Stimulated activated naive CD4-positive, alpha-beta T cell (primary cell): ENCODE results near the gene XRCC5.
"Not testable (repeated sequence)": the region's sequence is repeated elsewhere in the genome, so short reads cannot be mapped to it uniquely, and the experiment has no call there.

ENCODE experiments used
- DNase-seq, 6 experiments: peaks; one replicate each; lab custom pipeline; 2025; lab: John Stamatoyannopoulos, UW

XRCC5 gene

GRCh38 chr2:216201692-216202306, 92.7 kb downstream of the XRCC5 start:
- no peak for DNase-seq

DNA sequence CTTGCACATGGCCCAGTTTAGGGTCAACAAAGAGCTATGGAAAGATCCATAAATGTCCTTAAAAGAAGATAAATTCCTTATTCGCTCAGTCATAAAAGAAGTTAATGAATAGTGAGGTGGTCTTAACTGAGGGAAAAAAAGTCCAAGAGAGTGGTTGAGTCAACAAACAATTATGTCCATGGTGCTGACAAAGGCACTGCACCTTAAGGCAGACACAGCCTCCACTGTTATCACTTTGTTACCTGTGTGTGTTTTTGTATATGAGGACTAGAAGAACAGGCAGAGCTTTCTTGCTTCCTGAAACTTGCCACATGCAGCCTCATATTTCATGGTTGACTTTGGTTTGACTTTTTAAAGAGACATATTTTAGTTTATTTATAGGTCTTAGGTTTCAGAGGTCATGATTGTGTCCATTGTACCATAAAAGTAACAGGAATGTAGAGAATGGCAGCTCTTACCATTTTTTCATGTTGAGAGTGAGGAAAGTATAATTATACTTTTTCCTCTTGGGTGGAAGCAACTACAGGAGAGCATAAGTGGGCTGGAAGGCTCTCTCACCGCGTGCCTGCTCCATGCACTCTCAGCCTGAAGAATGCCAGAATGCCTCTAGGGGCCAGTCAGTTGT, 93.6 kb downstream of the XRCC5 start:
- DNase-seq, result no peak

GRCh38 chr2:216205486-216205885, 96.3 kb downstream of the XRCC5 start:
- DNase-seq, result no peak

DNA sequence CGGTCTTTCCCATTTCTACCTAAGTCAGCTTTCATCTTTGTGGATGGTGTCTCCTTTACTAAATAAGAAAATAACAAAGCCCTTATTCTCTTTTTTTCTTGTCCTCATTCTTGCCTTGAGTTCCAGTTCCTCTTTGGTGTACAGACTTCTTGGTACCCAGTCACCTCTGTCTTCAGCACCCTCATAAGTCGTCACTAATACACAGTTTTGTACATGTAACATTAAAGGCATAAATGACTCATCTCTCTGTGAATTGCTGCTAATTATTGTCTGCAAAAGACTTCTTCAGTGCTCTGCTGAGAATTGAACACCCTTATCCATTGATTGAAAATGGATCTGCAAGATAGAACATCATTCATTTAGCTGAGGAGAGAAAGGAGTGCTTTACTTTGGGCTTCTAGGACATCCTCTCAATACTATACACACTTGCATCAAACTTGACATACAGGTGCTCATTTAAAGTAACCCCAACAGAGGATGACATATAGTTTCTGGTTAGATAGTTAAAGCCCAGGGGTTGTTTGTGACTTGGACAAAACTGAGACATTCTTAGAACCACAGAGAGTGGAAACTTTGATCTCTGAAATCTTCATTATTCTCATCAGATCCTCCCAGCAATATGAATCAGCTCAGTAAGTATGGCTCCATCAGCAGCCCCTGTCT, 97.0 kb downstream of the XRCC5 start:
- no peak for DNase-seq

DNA sequence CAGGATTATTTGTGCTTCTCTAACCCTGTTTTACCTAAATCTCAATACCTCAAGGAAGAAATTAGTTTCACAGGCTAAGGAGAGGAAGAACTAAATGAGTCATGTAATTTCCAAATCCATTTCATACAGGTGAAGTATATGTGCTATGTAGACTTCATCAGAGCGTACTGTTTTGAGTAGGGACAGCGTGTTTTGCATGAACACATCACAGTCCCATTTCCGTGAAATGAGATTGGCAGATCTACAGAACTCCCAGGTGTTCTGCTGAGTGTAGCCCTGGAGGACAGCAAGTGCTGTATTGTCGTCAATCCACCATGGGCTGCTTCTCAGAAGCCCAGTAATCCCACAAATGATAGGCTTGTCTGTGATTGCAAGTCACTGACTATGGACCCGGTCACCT, 97.7 kb downstream of the XRCC5 start:
- DNase-seq, result no peak

- DNase-seq, result not testable (repeated sequence)
Observed at GRCh38 chr2:216208661-216209060, 99.5 kb downstream of the XRCC5 start.

DNA sequence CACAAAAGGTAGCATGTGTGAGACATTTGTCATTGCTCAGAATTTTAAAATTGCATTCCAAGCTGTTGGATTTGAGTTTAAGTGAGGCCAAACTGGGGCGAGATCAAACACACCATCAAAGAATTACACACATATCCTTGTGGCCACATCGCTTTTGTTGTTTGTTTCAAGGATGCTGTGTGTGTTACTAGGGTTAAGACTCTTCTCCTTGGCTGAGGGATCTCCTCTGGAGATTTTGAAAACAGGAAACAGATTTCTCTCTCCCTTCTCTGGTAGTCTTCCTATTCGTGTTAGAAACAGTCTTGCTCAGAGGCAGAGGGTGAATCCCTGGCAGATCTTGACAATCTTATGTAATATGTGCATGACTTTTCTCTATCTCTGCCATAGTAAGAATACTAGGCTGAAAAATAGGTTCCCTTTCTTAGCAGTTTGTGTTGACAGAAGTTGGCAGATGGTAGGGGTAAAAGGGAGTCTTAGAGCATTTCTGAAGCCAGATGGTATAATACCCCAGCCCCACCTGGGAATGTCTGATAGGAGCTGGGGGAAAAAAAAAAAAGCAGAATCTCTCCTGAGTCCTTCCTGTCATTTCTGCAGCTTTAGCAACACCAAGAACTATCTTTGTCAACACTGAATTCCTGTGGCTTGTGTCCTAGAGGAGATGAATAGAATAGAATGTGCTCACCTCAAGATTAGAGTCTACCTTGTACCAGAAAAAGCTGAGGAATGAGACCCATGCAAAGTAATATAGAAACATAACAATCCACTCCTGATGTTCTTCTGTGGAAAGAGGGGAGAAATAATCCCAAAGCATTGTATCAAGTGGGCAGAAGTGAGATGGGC, 101.8 kb downstream of the XRCC5 start:
- DNase-seq, result no peak

DNA sequence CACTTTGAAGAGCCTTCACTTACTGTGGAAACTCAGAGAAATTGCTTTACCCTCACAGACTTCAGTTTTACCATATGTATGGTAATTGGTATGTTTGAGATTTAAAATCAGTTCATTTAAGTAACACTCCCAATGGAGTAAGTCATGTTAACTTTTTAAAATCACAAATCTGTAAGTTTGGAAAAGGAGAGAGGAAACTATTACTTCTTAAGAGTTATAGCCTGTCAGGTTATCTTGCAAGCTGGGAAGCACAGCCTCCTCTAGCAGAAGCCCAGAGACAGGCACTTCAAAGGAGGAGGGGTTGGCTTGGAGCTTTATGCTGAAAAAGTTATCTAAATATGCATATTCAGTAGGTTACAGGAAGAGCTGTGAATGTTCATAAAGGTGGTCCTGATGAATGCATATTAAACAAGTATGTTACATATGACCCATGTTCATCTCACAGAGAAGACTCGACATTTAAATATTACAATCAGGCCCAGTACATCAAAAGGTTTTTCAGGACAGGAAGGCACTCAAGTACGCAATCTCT, 102.5 kb downstream of the XRCC5 start:
- no peak for DNase-seq

GRCh38 chr2:216214768-216215167, 105.6 kb downstream of the XRCC5 start:
- DNase-seq, result no peak

DNA sequence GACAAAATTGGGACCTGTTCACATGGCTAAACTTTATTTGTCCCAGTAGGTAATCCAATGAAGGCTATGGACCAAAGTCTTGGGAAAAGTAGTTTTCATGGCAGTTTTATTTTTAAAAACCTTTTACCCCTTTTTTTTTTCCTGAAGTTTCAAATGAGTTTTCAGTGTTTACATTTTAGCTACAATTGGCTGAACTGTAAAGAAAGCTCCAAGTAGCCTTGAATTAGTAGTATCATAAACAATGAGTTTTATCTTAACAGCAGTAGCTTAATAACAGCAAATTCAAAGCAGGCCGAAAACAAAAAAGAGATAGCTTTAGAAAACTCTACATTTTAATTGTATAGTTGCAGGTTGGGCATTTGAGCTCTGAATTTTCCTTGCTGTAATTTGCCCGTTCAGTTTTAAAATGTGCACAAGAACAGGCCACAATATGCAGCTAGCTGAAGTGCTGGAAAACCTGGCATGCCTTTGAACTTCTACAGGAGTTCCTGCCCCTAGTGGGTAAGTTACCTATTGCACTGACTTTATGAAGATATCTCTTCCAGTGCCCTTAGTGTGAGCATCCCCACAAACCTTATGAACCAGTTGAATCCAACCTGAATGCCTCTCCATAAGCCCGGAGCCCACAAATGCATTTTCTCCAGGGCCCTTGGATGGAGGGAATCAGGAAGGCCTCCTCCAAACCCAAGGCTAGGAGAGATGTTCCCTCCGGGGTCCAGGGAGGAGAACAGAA, 106.7 kb downstream of the XRCC5 start:
- no peak for DNase-seq

GRCh38 chr2:216216951-216217903, 108.1 kb downstream of the XRCC5 start:
- DNase-seq, result no peak

DNA sequence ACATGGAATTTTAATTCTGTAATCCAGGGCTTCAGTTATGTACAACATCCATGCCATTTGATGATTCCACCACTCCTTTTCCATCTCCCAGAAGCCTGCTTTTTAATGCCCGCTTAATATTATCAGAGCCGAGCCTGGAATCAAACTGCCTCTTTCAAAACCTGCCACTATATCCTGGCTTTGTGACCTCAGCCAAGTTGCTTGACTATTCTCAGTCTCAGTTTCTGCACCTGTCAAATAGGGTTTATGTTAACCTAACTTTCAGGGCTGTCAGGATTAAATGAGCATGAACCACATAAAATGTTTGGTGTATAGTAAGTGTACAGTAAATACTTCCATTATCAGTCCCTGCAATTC, 108.7 kb downstream of the XRCC5 start:
- no peak for DNase-seq

GRCh38 chr2:216219861-216220260, 110.7 kb downstream of the XRCC5 start:
- no peak for DNase-seq

DNA sequence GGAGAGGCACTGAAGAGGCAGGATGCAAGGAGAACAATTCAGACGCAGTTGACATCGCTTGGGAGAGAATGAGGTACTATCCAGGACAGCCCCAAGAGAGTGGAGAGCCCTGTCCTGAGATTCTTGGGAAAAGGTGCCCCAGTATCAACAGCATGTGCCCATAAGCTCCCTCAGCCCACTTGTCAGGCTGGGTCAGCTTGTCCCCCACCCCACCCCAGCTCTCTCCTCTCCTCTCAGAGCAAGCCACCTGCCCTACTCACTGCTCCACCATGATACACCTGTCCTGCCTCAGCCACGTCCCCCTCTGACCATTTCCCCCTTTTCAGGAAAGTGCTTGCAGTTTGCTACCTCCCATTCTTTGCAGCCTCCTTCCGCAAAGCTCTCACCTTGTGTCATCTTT, 111.8 kb downstream of the XRCC5 start:
- DNase-seq, result no peak

DNA sequence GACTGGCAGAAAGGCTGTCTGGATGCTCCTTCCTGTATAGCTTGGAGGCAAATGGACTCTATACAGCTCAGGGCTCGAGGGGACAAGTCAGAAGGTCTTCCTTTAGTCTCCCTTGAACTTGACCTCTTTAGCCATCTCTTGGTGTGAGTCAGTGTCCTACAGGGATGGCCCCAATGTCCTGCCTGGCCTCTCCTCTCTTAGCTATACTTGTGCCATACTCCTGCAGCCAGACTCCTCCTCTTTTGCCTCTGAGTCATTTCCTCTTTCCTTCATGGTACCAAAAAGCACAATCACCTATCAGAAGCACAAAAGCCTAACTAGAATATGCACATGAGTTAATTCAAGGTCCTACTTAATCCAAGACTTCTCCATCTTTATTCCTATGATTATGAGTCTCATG, 112.7 kb downstream of the XRCC5 start:
- no peak for DNase-seq

DNA sequence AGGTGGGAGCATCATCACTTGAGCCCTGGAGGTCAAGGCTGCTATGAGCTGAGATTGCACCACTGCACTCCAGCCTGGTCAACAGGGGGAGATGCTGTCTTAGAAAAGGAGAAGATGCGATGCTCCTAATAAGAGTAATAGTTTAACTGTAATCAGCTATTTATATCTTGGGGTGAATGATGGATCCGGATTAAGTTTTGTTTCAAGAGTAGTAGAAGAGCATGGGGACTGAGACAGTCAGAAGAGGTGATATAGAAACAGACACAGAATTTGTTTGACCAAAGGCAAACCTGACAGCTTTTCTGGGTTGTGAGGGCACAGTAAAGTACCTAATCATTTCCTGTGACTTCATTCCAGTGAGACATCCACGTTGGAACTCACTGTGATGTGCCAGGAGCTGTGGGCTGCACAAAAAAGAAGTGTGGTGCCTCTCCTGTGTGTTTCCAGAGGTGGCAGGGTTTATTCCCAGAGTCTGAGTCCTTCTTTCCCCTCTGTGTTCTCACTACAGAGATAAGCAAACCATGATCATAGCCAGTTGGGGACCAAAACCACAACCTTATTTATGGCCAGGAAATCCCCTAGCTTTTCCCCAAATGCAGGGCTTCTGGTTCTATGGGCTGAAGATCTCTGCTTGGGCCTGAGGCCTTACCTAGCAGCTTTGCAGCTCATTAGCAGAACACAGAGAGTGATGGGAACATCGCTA, 113.7 kb downstream of the XRCC5 start:
- no peak for DNase-seq

DNA sequence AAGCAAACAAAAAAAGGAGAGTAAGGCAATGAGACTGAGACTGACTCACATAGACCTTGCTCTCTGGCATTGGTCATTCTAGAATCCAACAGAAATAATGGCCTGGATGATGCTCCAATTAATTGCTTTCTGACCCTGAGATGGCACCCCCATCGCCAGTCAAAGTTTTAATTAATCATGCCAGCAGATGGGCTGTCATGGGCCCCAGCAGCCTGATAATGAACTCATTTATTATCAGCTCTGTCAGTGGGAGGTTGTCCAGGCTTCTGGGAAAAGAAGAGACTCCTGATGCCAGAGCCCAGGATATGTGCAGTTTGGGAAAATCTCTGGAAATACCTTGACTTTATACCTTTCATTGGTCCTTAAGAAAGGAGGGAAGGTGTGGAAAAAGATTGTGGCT, 115.2 kb downstream of the XRCC5 start:
- no peak for DNase-seq

GRCh38 chr2:216229277-216229914, 120.2 kb downstream of the XRCC5 start:
- no peak for DNase-seq

DNA sequence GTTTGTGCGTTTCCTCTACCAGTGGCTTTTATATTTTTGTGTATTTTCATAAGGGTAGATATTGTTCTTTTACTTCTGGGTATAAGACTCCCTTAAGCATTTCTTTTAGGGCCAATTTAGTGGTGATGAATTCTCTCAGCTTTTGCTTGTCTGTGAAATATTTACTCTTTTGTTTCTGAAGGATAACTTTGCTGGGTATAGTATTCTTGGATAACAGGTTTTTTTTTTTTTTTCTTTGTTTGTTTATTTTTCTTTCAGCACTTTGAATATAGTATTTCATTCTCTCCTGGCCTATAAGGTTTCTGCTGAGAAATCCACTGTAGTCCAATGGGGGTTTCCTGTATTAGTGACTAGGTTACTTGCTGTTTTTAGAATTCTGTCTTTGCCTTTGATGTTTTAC, 122.7 kb downstream of the XRCC5 start:
- DNase-seq, result no peak

GRCh38 chr2:216232721-216233120, 123.6 kb downstream of the XRCC5 start:
- no peak for DNase-seq
